Keratinocyte (primary cell): ENCODE data around the gene BAZ2B.

ENCODE experiments used
- CTCF ChIP-seq, 3 experiments: IDR thresholded peaks in 1 of 3; conservative IDR thresholded peaks in 1 of 3; optimal IDR thresholded peaks in 1 of 3; 2 replicates in 2 of 3; 3 replicates in 1 of 3; pipeline versions ENCODE3 to v1.5.1; 2011; ENCODE audit warnings: low read length in 3 of 3, mild to moderate bottlenecking in 3 of 3, moderate library complexity in 2 of 3, control low read depth in 1 of 3, inconsistent platforms in 1 of 3; ENCODE audit not compliant: insufficient read depth in 2 of 3; ENCODE audit errors: extremely low read depth in 1 of 3
- EZH2 ChIP-seq: IDR thresholded peaks from one replicate; pipeline ENCODE4 v1.6.1; 2012; ENCODE audit warnings: inconsistent platforms, mild to moderate bottlenecking, low read length, moderate library complexity

GRCh38 chr2:159538801-159539200 lies 77.5 kb downstream of the BAZ2B start:
- TF ChIP-seq CTCF (optimal IDR thresholded peaks at IDR 0.05 in 1 of 3, IDR thresholded peaks at IDR 0.05 in 1 of 3, conservative IDR thresholded peaks at IDR 0.05 in 1 of 3; ENCODE audit: extremely low read depth in 1 of 3, insufficient read depth in 2 of 3, low read length in 3 of 3) (no peak), EZH2 (no peak)
